Activated CD4-positive, CD25-positive, alpha-beta regulatory T cell (primary cell): ENCODE data around the gene CFAP100.

Source experiments
- DNase-seq, 4 experiments: peaks; one replicate each; lab custom pipeline; 2025; lab: John Stamatoyannopoulos, UW

CFAP100 gene

DNA sequence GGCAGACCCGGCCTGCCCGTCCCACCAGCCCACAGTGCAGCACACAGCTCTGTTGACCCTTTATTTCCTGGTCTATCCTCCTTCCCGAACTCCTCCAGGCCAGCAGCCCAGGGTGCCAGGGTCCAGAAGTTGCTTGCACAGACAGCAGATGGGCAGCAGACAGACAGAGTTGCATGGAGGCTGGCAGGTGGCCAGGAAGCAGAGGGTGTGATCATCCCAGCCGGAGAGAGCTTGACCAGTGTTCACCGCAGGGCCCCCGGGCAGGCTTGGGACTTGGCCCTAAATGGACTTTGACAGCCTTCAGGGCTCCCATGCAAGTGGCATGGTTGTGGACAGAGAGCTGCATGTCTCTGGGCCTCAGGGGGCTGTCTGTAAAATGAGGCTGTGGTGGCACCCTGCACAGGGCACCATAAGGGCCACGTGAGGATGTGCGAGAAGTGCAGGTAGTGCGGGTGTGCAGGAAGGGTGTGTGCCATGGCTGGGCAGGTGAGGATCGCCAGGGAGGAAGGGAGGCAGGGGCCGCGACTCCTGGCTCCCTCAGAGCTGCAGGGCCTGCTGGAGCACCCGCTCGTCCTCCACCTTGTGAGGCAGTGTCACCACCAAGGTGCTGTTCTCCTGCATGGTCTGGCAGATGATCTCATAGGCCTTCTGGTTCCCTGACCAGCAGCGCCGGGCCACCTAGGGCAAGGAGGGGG lies 87.2 kb downstream of the CFAP100 start:
- DNase-seq, result no peak

DNA sequence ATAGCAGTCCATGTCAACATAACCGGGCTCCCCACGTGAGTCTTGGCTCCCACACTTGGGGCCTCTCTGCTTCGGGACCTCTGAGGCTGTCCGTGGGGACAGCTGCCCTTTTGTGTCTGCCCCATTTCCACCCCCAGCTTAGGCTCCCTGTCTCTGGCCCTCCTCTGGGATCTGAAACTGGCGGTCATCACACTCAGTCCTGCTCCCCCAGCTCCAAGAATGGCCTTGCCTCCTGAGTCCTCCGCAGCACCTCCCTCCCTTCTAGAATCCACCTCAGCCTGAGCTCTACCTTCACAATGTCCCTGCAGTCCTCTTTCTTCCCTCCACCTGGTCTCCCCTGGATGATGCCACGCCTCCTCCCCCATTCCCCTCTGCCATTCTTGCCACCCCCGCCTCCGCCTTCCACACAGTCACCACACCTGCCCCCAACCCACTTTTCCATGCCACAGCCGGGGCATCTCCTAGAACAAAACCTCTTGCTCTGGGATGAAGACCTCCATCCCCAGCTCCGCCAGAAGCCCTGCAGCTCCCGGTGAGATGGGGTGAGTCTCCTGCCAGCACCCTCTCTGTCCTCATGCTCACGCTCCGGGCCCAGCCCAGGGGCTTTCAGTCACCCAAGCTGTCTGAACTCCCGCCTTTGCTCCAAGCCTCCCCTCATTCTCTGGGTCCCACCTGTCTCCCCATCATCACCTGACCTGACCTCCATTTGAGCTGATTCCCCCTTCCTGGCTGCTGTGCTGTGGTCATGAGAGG lies 88.0 kb downstream of the CFAP100 start:
- no peak for DNase-seq

DNA sequence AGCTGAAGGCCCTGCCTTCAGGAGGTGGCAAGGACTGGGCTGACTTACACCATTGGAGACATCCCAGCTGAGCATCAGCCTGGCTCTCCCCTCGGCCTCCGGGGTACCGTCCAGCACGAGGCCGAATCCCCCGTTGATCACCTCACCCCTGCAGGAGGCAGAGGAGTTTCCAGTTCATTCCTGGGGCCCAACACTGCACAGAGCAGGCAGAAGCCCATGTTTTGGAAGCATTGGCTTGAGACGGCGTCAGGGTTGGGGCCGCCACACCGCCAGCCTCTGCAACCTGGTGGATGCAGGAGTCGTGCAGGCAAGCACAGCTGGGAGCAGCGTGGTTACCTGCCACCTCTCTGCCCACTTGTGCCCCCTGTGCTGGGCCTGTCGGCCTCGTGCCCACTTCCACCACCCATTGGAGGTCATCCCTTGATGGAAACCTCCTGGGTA lies 88.6 kb downstream of the CFAP100 start:
- no peak for DNase-seq

GRCh38 chr3:126484148-126484547 lies 89.4 kb downstream of the CFAP100 start:
- DNase-seq, result no peak

GRCh38 chr3:126484662-126485061 lies 90.0 kb downstream of the CFAP100 start:
- DNase-seq, result no peak

- DNase-seq, result no peak
These were observed 90.6 kb downstream of the CFAP100 start for GRCh38 chr3:126485176-126485897.

GRCh38 chr3:126485956-126486355 lies 91.2 kb downstream of the CFAP100 start:
- no peak for DNase-seq
